ENCODE measurements around the gene FKRP.

DNA sequence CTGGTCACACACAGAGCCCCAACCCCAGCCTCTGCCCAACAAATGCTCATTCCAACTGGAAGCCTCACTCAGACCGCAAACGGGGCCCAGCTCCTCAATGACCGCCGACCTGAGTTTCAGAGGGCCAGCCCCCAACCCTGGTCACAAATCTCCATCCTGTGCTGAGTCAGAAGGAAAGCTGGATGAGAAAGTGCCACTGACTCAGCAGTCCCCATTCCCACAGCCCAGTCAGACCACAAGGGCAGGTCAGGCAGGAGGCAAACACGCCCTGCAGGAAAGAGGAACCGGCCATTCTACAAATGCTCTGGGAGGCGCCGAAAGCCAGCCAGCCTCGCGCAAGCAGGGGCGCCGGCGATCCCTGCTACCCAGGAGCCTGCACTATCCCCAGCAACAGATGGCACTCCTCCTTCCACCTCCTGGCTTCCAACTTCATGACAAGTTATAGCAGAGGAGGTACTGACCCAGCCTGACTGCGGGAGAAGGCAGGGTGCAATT lies 14.8 kb upstream of the FKRP start:
- TF ChIP-seq POLR2A (IDR thresholded peaks at IDR 0.05; ENCODE audit: low read depth, low read length) (no peak), POLR2AphosphoS5 (IDR thresholded peaks at IDR 0.05; ENCODE audit: low read depth, low read length) (no peak), POU2F2 (IDR thresholded peaks at IDR 0.05; ENCODE audit: low read depth, low read length) (no peak)
